Transverse colon (tissue), 4 donors: ENCODE results near the gene CCDC142. TPM values are rescaled to one million over a fixed set of nuclear protein-coding genes. Genes with fewer than 3 reads are reported as not detected.

Experiments
- DNase-seq: peaks from one replicate; pipeline ENCODE4 v3.0.0-alpha.2; 2019
- H3K27ac ChIP-seq, 4 donors: fragments of 200-600 bp; sonication (generic); 2 replicates each; pipeline ENCODE4 v1.5.1; 2016 to 2018; ENCODE audit warnings: inconsistent platforms in 4 of 4
- H3K27me3 ChIP-seq: fragments of 200-600 bp; sonication (generic); 2 replicates; pipeline ENCODE4 v1.5.1; 2017; ENCODE audit warnings: inconsistent platforms
- H3K36me3 ChIP-seq, 4 donors: fragments of 200-600 bp; sonication (generic); 2 replicates each; pipeline ENCODE4 v1.5.1; 2017 to 2019; ENCODE audit warnings: inconsistent platforms in 4 of 4
- H3K4me1 ChIP-seq, 4 donors: fragments of 200-600 bp; sonication (generic); 2 replicates each; pipeline ENCODE4 v1.5.1; 2017 to 2020; ENCODE audit warnings: inconsistent platforms in 4 of 4
- H3K4me3 ChIP-seq, 4 donors: fragments of 200-600 bp; sonication (generic); 1 replicate in 1 of 4; 2 replicates in 3 of 4; pipeline versions ENCODE4 v1.5.1 to v1.6.1; 2017 to 2019; ENCODE audit warnings: inconsistent platforms in 4 of 4
- H3K9me3 ChIP-seq, 2 donors: fragments of 200-600 bp; sonication (generic); 2 replicates each; pipeline ENCODE4 v1.5.1; 2017 to 2019; ENCODE audit warnings: inconsistent platforms in 2 of 2
- EP300 ChIP-seq: sonication (generic); formaldehyde crosslinking; IDR thresholded peaks from one replicate; pipeline ENCODE4 v1.6.1; 2017; ENCODE audit warnings: antibody characterized with exemption, low read depth
- POLR2A ChIP-seq: fragments of 450-650 bp; IDR thresholded peaks from one replicate; pipeline ENCODE4 v1.6.1; 2016; ENCODE audit warnings: antibody characterized with exemption, mild to moderate bottlenecking, moderate library complexity
- POLR2AphosphoS5 ChIP-seq, 3 donors: sonication (generic); formaldehyde crosslinking; IDR thresholded peaks; one replicate each; pipeline ENCODE4 v1.6.1; 2016; ENCODE audit warnings: antibody characterized with exemption in 3 of 3
- WGBS, 2 donors: methylation state at CpG; one replicate each; pipeline ENCODE4 v1.1.5; 2018; ENCODE audit warnings: low coverage in 1 of 2; 5-methylcytosine and 5-hydroxymethylcytosine counted together
- in situ Hi-C, 4 donors: fragments of 200-750 bp; cut with MboI; loops; one replicate each; pipeline versions ENCODE4 v1.15.0 to v1.15.1; 2017; ENCODE audit warnings: low sequenced_read_pairs in 3 of 4, low pct_ligation_motif_present in 1 of 4, low pct_unique_long_range_greater_than_20kb in 1 of 4
- intact Hi-C: fragments of 100-400 bp; cut with DNase I; formaldehyde crosslinking; loops from one replicate; pipeline ENCODE4 v1.15.1; 2023; ENCODE audit warnings: low total_unique reads
- total RNA-seq, 4 donors: library from RNA; depleted of rRNA; stranded (reverse); fragments of >200 nt; gene quantifications; one replicate each; pipeline ENCODE4 v1.1.0, GENCODE V29; 2016
- TF ChIP-seq, protein P1 (sequence below), 5 experiments: fragments of 200-600 bp in 3 of 5; fragments of 450-650 bp in 2 of 5; sonication (generic) in 3 of 5; IDR thresholded peaks; 1 replicate in 2 of 5; 2 replicates in 3 of 5; pipeline ENCODE4 v1.5.1; 2016 to 2017; ENCODE audit warnings: antibody characterized with exemption in 5 of 5, inconsistent platforms in 3 of 5, mild to moderate bottlenecking in 2 of 5, moderate library complexity in 1 of 5

Gene CCDC142
- total RNA-seq, 4 donors from 2014 or later, result 49.7 to 93.1 (median 71.6) TPM

DNA sequence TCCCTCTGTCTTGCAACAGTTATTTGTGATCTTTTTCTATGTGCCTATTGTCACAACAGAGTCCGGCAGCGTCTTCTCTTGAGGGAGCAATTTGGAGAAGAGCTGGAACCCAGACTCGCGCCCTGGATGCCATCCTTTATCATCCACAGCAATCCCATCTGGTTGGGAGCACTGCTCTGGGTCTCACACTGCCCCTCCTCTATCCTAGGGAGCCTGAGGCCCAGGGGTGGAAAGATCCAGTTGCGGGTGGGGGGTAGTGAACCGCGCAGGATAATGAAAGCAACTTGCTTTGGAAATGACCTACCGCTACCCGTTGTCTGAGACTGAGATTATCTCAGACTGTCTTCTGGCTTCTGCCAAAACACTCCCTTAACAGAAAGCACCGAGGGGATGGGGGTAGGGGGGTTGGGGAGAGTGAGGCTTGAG lies 23.8 kb downstream of the CCDC142 start:
- TF ChIP-seq EP300 (no peak), POLR2AphosphoS5 (IDR thresholded peaks at IDR 0.05) (no peak), POLR2A (no peak)
- TF ChIP-seq, protein P1, sequence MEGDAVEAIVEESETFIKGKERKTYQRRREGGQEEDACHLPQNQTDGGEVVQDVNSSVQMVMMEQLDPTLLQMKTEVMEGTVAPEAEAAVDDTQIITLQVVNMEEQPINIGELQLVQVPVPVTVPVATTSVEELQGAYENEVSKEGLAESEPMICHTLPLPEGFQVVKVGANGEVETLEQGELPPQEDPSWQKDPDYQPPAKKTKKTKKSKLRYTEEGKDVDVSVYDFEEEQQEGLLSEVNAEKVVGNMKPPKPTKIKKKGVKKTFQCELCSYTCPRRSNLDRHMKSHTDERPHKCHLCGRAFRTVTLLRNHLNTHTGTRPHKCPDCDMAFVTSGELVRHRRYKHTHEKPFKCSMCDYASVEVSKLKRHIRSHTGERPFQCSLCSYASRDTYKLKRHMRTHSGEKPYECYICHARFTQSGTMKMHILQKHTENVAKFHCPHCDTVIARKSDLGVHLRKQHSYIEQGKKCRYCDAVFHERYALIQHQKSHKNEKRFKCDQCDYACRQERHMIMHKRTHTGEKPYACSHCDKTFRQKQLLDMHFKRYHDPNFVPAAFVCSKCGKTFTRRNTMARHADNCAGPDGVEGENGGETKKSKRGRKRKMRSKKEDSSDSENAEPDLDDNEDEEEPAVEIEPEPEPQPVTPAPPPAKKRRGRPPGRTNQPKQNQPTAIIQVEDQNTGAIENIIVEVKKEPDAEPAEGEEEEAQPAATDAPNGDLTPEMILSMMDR (IDR thresholded peaks at IDR 0.05), result no peak
- Histone ChIP-seq H3K27me3 (no peaks in the 10 kb centered on the region), H3K4me1 (peaks cover 22 to 35% (median 29%) of the 10 kb centered on the region in 4 donors), H3K27ac (peak overlapping the region; percentile 84 to 99 (median 92)), H3K36me3 (no peaks in the 10 kb centered on the region), H3K9me3 (no peaks in the 10 kb centered on the region), H3K4me3 (peak overlapping the region; percentile 58 to 77 (median 62))
- in situ Hi-C loops (no loop called here), intact Hi-C loops (no loop called here)
- 1% methylated on average over 10 of the region's 10 CpGs; no CpG with 5 or more reads in 1 of the 2 donors for WGBS, 2 donors
- DNase-seq, result no peak

DNA sequence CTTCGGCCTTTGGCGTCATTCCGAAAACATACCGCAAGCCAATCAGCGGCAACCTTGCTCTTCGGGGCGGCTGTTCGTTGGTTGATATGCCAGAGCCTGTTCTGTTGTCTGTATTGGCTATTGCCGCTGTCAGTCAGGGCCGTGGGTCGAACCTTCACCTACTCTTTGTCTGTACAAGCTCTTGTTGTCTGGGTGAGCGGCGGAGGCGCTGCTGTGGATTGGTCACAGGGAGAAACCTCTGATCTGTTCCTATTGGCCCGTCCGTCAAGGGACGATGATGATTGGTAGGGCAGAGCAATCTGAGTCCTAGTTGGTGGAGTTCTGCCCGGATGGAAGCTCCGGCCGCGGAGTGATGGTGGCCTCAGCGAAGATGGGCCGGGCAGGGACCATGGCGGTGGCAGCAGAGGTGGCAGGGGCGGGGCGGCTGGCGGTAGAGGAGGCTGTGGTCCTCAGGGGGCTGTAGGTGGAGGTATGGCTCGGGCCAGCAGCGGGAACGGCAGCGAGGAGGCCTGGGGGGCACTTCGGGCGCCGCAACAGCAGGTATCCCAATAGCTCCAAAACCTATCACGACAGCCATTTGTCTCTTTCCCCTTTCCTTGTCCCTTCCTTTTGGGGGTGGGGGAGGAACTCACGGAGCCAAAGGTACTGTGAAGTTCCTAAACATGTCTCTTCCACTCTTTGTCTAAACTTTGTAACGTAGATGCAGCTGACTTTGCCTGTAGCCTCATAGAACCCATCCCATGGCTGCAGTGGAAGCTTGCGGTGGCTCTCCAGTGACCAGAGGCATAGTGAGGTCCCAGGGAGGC lies 24.5 kb downstream of the CCDC142 start, which contains the start of gene WBP1:
WBP1 (plus strand) TSS at position 307 of the 806 bp plus-strand sequence; CDS start at position 472, 165 bp downstream.
- H3K27ac ChIP-seq, result peak within 1 kb of the TSS; percentile 96 to 99 (median 98)
- H3K9me3 ChIP-seq, result no peaks in the 10 kb centered on the region
- H3K36me3 ChIP-seq, result no peaks in the 10 kb centered on the region
- intact Hi-C loops, result no loop called here
- TF ChIP-seq POLR2AphosphoS5 (IDR thresholded peaks at IDR 0.05) (peak in 2 of 3 donors; percentile 62 to 89), EP300 (no peak), POLR2A (peak; percentile 83)
- TF ChIP-seq, protein P1 (IDR thresholded peaks at IDR 0.05), result no peak
- H3K4me3 ChIP-seq, result peak within 1 kb of the TSS; percentile 58 to 77 (median 66)
- H3K4me1 ChIP-seq, result peaks cover 21 to 32% (median 27%) of the 10 kb centered on the region in 4 donors
- WGBS, 2 donors, result 1% methylated on average over 38 of the region's 38 CpGs; no CpG with 5 or more reads in 1 of the 2 donors
- peak; percentile 100 for DNase-seq
- no peaks in the 10 kb centered on the region for H3K27me3 ChIP-seq
- in situ Hi-C loops, result no loop called here

DNA sequence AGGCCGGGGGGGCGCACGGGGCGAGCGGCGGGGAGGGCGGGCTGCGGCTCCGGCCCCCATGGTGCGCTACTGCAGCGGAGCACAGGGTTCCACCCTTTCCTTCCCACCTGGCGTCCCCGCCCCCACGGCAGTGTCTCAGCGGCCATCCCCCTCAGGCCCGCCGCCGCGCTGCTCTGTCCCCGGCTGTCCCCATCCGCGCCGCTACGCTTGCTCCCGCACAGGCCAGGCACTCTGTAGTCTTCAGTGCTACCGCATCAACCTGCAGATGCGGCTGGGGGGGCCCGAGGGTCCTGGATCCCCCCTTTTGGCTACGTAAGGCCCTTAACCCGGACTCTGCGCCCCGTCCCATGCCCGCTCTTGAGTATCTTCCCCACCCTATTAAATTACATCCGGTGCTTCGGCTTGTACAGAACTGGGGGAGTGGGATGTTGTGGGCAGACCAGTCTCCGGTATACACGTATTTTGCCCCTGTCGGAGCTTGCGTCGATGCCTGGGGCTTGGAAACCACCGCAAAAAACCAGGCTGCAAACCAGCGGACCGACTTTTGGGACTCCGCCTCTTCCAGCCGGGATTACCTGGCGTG lies 25.2 kb downstream of the CCDC142 start:
- TF ChIP-seq EP300, result no peak
- TF ChIP-seq, protein P1 (IDR thresholded peaks at IDR 0.05), result peak in 1 of 5 experiments; percentile 20
- TF ChIP-seq POLR2A, result peak; percentile 93
- TF ChIP-seq POLR2AphosphoS5 (IDR thresholded peaks at IDR 0.05), result peak; percentile 92 to 96 (median 96)
- intact Hi-C loops (loop anchor here (1.0 kb wide), 1 partner anchor 16 kb away; no protein-coding TSS in a partner anchor), in situ Hi-C loops (no loop called here)
- Histone ChIP-seq H3K27ac (peak overlapping the region; percentile 96 to 99 (median 98)), H3K4me1 (peaks cover 21 to 32% (median 27%) of the 10 kb centered on the region in 4 donors), H3K36me3 (no peaks in the 10 kb centered on the region), H3K4me3 (peak overlapping the region; percentile 55 to 70 (median 63)), H3K9me3 (no peaks in the 10 kb centered on the region), H3K27me3 (no peaks in the 10 kb centered on the region)
- peak; percentile 86 for DNase-seq
- WGBS, 2 donors, result 0% methylated on average over 4 to 34 of the region's 46 CpGs

DNA sequence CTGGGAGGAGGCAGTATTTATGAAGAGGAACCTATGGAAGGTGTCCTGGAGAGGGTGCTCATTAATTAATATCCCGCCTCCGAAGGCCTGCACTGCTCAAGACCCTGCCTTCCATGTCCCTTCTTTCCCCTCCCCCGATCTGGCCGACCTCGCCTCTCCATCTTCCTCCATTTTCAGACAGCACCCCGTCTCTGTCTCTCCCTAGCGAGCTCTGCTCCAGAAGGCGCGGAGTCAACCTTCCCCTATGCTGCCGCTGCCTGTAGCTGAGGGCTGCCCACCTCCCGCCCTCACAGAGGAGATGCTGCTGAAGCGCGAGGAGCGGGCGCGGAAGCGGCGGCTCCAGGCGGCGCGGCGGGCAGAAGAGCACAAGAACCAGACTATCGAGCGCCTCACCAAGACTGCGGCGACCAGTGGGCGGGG lies 25.7 kb downstream of the CCDC142 start:
- intact Hi-C loops, result loop anchor here (1.0 kb wide), 1 partner anchor 16 kb away; no protein-coding TSS in a partner anchor
- DNase-seq, result no peak
- Histone ChIP-seq H3K36me3 (no peaks in the 10 kb centered on the region), H3K27me3 (no peaks in the 10 kb centered on the region), H3K9me3 (no peaks in the 10 kb centered on the region), H3K4me1 (peaks cover 21 to 32% (median 27%) of the 10 kb centered on the region in 4 donors), H3K27ac (peak overlapping the region; percentile 96 to 99 (median 98)), H3K4me3 (peak overlapping the region; percentile 55 to 70 (median 63))
- in situ Hi-C loops, result no loop called here
- TF ChIP-seq, protein P1 (IDR thresholded peaks at IDR 0.05), result no peak
- no peak for TF ChIP-seq EP300
- TF ChIP-seq POLR2A, result no peak
- no peak for TF ChIP-seq POLR2AphosphoS5 (IDR thresholded peaks at IDR 0.05)
- WGBS, 2 donors, result 1 to 3% methylated on average over 8 to 13 of the region's 27 CpGs
